Epidermal melanocyte (primary cell): ENCODE measurements around the gene SIK3.
"Not testable (repeated sequence)": the region's sequence is repeated elsewhere in the genome, so short reads cannot be mapped to it uniquely, and the experiment has no call there.

Source experiments
- DNase-seq: peaks from one replicate; pipeline ENCODE4 v3.0.0; 2011; ENCODE audit warnings: low spot score; ENCODE audit not compliant: insufficient read length

SIK3 gene

GRCh38 chr11:117098269-117099232, at the start of gene SIK3:
SIK3 (minus strand) TSS chr11:117098428; CDS start chr11:117098415, 13 bp downstream.
- DNase-seq, result peak; percentile 97

- DNase-seq, result no peak
These were observed 48.3 kb upstream of the SIK3 start for GRCh38 chr11:117146521-117146920.

GRCh38 chr11:117145393-117145761, 47.1 kb upstream of the SIK3 start:
- DNase-seq, result peak; percentile 26

- peak; percentile 44 for DNase-seq
These were observed 46.5 kb upstream of the SIK3 start for GRCh38 chr11:117144477-117145392.

GRCh38 chr11:117143871-117144476, 45.7 kb upstream of the SIK3 start, which contains the start of gene PAFAH1B2:
PAFAH1B2 (plus strand) TSS chr11:117144287; CDS start chr11:117152448, 8,161 bp downstream.
- DNase-seq, result peak; percentile 97

GRCh38 chr11:117143390-117143789, 45.2 kb upstream of the SIK3 start:
- peak; percentile 39 for DNase-seq

- not testable (repeated sequence) for DNase-seq
These were observed 39.2 kb upstream of the SIK3 start for GRCh38 chr11:117137223-117138086.

GRCh38 chr11:117134979-117135378, 36.8 kb upstream of the SIK3 start:
- not testable (repeated sequence) for DNase-seq

- DNase-seq, result no peak
These were observed 36.2 kb upstream of the SIK3 start for GRCh38 chr11:117134431-117134830.

GRCh38 chr11:117130879-117131278, 32.7 kb upstream of the SIK3 start:
- DNase-seq, result no peak

- not testable (repeated sequence) for DNase-seq
These were observed 32.2 kb upstream of the SIK3 start for GRCh38 chr11:117130396-117130795.

GRCh38 chr11:117128289-117128688, 30.1 kb upstream of the SIK3 start:
- DNase-seq, result no peak

GRCh38 chr11:117127171-117127901, 29.1 kb upstream of the SIK3 start:
- no peak for DNase-seq

- DNase-seq, result no peak
These were observed 28.2 kb upstream of the SIK3 start for GRCh38 chr11:117126223-117126965.

GRCh38 chr11:117122556-117122955, 24.3 kb upstream of the SIK3 start:
- DNase-seq, result no peak

- no peak for DNase-seq
These were observed 22.9 kb upstream of the SIK3 start for GRCh38 chr11:117121176-117121575.

GRCh38 chr11:117117681-117118080, 19.5 kb upstream of the SIK3 start:
- no peak for DNase-seq

- not testable (repeated sequence) for DNase-seq
These were observed 14.7 kb upstream of the SIK3 start for GRCh38 chr11:117112939-117113338.

- not testable (repeated sequence) for DNase-seq
These were observed 14.3 kb upstream of the SIK3 start for GRCh38 chr11:117112497-117112896.
